HL-60 (cell line): ENCODE data around the gene RDH8.

ENCODE experiments used
- DNase-seq, 2 experiments: peaks; one replicate each; pipeline ENCODE4 v3.0.0-alpha.2; 2010 to 2020; ENCODE audit warnings: low read depth in 1 of 2, low spot score in 1 of 2
- H3K27ac ChIP-seq: fragments of 250-450 bp; sonication (Bioruptor Pico); replicated peaks from 2 replicates; pipeline ENCODE4 v1.5.1; 2020; ENCODE audit warnings: mild to moderate bottlenecking, moderate library complexity
- H3K27me3 ChIP-seq: fragments of 250-450 bp; sonication (Bioruptor Pico); 2 replicates; pipeline ENCODE4 v1.5.1; 2021; ENCODE audit warnings: mild to moderate bottlenecking, moderate library complexity; ENCODE audit not compliant: insufficient read depth, poor library complexity, severe bottlenecking
- H3K4me3 ChIP-seq: replicated peaks from 2 replicates; pipeline ENCODE4 v1.5.1; 2011; ENCODE audit warnings: mild to moderate bottlenecking, control low read depth, low read length; ENCODE audit not compliant: insufficient read depth
- GABPA ChIP-seq: IDR thresholded peaks from 2 replicates; pipeline ENCODE4 v1.6.1; 2012; ENCODE audit warnings: low read depth
- POLR2AphosphoS5 ChIP-seq: IDR thresholded peaks from 2 replicates; pipeline ENCODE4 v1.6.1; 2012; ENCODE audit warnings: low read depth
- SPI1 ChIP-seq: IDR thresholded peaks from 2 replicates; pipeline ENCODE4 v1.6.1; 2012; ENCODE audit warnings: low read depth, mild to moderate bottlenecking, borderline replicate concordance
- TF ChIP-seq, protein P1 (sequence below): IDR thresholded peaks from 2 replicates; pipeline ENCODE4 v1.6.1; 2012; ENCODE audit warnings: low read depth; ENCODE audit not compliant: insufficient replicate concordance
- TF ChIP-seq, protein P2 (sequence below): IDR thresholded peaks from one replicate; pipeline ENCODE4 v1.5.1; 2011; ENCODE audit warnings: low read length, control low read depth, inconsistent platforms; ENCODE audit not compliant: insufficient read depth

Gene RDH8

DNA sequence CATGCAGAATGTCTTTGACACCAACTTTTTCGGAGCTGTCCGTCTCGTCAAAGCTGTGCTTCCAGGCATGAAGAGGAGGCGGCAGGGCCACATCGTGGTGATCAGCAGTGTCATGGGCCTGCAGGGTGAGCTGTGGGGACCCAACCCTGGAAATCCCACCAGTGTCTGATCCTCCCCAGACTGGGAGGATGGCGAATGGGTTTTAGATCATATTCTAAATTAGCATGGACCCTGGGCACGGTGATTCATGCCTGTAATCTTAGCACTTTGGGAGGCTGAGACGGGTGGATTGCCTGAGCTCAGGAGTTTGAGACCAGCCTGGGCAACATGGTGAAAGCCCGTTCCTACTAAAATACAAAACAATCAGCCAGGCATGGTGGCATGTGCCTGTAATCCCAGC lies 5.5 kb downstream of the RDH8 start:
- no peak for TF ChIP-seq SPI1
- TF ChIP-seq, protein P1, sequence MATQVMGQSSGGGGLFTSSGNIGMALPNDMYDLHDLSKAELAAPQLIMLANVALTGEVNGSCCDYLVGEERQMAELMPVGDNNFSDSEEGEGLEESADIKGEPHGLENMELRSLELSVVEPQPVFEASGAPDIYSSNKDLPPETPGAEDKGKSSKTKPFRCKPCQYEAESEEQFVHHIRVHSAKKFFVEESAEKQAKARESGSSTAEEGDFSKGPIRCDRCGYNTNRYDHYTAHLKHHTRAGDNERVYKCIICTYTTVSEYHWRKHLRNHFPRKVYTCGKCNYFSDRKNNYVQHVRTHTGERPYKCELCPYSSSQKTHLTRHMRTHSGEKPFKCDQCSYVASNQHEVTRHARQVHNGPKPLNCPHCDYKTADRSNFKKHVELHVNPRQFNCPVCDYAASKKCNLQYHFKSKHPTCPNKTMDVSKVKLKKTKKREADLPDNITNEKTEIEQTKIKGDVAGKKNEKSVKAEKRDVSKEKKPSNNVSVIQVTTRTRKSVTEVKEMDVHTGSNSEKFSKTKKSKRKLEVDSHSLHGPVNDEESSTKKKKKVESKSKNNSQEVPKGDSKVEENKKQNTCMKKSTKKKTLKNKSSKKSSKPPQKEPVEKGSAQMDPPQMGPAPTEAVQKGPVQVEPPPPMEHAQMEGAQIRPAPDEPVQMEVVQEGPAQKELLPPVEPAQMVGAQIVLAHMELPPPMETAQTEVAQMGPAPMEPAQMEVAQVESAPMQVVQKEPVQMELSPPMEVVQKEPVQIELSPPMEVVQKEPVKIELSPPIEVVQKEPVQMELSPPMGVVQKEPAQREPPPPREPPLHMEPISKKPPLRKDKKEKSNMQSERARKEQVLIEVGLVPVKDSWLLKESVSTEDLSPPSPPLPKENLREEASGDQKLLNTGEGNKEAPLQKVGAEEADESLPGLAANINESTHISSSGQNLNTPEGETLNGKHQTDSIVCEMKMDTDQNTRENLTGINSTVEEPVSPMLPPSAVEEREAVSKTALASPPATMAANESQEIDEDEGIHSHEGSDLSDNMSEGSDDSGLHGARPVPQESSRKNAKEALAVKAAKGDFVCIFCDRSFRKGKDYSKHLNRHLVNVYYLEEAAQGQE = no peak
- TF ChIP-seq GABPA = no peak
- TF ChIP-seq POLR2AphosphoS5 = no peak
- TF ChIP-seq, protein P2, sequence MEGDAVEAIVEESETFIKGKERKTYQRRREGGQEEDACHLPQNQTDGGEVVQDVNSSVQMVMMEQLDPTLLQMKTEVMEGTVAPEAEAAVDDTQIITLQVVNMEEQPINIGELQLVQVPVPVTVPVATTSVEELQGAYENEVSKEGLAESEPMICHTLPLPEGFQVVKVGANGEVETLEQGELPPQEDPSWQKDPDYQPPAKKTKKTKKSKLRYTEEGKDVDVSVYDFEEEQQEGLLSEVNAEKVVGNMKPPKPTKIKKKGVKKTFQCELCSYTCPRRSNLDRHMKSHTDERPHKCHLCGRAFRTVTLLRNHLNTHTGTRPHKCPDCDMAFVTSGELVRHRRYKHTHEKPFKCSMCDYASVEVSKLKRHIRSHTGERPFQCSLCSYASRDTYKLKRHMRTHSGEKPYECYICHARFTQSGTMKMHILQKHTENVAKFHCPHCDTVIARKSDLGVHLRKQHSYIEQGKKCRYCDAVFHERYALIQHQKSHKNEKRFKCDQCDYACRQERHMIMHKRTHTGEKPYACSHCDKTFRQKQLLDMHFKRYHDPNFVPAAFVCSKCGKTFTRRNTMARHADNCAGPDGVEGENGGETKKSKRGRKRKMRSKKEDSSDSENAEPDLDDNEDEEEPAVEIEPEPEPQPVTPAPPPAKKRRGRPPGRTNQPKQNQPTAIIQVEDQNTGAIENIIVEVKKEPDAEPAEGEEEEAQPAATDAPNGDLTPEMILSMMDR = no peak
- no peak overlapping the region for H3K4me3 ChIP-seq
- no peak for DNase-seq
- H3K27ac ChIP-seq = no peak overlapping the region
- peaks cover 2% of the 10 kb centered on the region for H3K27me3 ChIP-seq

DNA sequence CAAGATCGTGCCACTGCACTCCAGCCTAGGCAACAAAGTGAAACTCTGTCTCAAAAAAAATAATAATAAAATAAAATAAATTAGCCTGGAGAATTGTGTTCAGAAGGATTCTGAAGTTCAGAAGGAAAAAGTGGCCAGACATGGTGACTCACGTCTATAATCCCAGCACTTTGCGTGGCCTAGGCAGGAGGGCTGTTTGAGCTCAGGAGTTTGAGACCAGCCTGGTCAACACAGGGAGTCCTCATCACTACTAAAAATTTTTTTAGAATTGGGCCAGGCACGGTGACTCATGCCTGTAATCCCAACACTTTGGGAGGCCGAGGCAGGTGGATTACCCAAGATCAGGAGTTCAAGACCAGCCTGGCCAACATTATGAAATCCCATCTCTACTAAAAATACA lies 6.0 kb downstream of the RDH8 start:
- no peak for DNase-seq
- no peak overlapping the region for H3K27ac ChIP-seq
- no peak overlapping the region for H3K4me3 ChIP-seq
- TF ChIP-seq, protein P2 = no peak
- TF ChIP-seq POLR2AphosphoS5 (no peak), SPI1 (no peak), GABPA (no peak)
- H3K27me3 ChIP-seq = peaks cover 1% of the 10 kb centered on the region

DNA sequence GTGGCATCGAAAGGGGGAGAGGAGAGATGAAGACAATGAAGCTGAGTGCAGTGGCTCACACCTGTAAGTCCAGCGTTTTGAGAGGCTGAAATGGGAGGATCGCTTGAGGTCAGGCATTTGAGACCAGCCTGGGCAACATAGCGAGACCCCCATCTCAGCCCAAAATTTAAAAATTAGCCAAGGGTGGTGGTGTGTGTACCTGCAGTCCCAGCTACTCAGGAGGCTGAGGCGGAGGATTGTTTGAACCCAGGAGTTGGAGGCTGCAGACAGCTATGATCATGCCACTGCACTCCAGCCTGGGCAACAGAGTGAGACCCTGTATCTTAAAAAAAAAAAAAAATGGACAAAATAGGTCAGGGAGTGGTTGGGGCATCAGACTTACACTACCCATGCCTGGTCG lies 7.6 kb downstream of the RDH8 start:
- TF ChIP-seq, protein P1 = no peak
- TF ChIP-seq SPI1 (no peak), GABPA (no peak), POLR2AphosphoS5 (no peak)
- TF ChIP-seq, protein P2 = no peak
- H3K4me3 ChIP-seq = no peak overlapping the region
- no peak for DNase-seq
- peaks cover 2% of the 10 kb centered on the region for H3K27me3 ChIP-seq
- no peak overlapping the region for H3K27ac ChIP-seq

DNA sequence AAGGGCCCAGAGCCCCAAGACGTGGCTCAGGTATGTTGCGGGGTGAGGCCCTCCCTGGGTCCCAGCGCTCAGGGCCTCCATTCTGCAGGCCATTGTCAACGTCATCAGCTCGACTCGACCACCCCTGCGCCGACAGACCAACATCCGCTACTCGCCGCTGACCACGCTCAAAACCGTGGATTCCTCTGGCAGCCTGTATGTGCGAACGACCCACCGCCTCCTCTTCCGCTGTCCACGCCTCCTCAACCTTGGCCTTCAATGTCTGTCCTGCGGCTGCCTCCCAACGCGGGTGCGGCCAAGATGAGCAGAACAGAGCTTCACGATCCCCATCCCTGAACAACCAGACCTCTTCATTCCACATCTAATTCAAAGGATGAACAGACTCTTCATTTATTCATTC lies 8.2 kb downstream of the RDH8 start:
- no peak for DNase-seq
- TF ChIP-seq, protein P1 = no peak
- no peak for TF ChIP-seq SPI1
- TF ChIP-seq POLR2AphosphoS5 = no peak
- TF ChIP-seq, protein P2 = no peak
- no peak for TF ChIP-seq GABPA
- H3K27me3 ChIP-seq = peaks cover 2% of the 10 kb centered on the region
- no peak overlapping the region for H3K27ac ChIP-seq
- H3K4me3 ChIP-seq = no peak overlapping the region
